IMR-90 (cell line): ENCODE results near the gene DOCK1. TPM values are rescaled to one million over a fixed set of nuclear protein-coding genes. Genes with fewer than 3 reads are reported as not detected.

ENCODE experiments used
- ATAC-seq: fragments of 200-7000 bp; cut with Tn5 transposase; 2 replicates; pipeline ENCODE4 v1.9.1; 2020; ENCODE audit warnings: low read depth, mild to moderate bottlenecking, moderate library complexity
- BruUV-seq: library from RNA; stranded (reverse); fragments of 400-500 nt; replicated peaks from 2 replicates; lab custom pipeline; 2021; lab: Mats Ljungman, UMichigan
- CTCF ChIA-PET: fragments of 300-600 bp; formaldehyde crosslinking; extraction: SDS; loops from one replicate; lab custom pipeline; 2021; ENCODE audit warnings: antibody characterized with exemption; lab: Yijun Ruan, JAX
- POLR2A ChIA-PET: fragments of 300-600 bp; sonication (Branson Sonifier 250); formaldehyde crosslinking; loops from one replicate; lab custom pipeline; 2022; ENCODE audit warnings: antibody characterized with exemption; ENCODE audit not compliant: unreplicated experiment; lab: Charles Lee
- DNase-seq: peaks from one replicate; pipeline ENCODE4 v3.0.0; 2013
- H2AFZ ChIP-seq: replicated peaks from 2 replicates; pipeline ENCODE3; 2013; ENCODE audit warnings: low read length, mild to moderate bottlenecking; ENCODE audit not compliant: poor library complexity
- H2AK5ac ChIP-seq: 2 replicates; pipeline ENCODE4 v1.6.1; 2013; ENCODE audit warnings: low read depth, low read length, inconsistent platforms
- H2AK9ac ChIP-seq: replicated peaks from 2 replicates; pipeline ENCODE3; 2013; ENCODE audit warnings: mild to moderate bottlenecking, low read depth, low read length, moderate library complexity; ENCODE audit not compliant: poor library complexity
- H2BK120ac ChIP-seq: 2 replicates; pipeline ENCODE4 v1.6.1; 2013; ENCODE audit warnings: low read depth, low read length, inconsistent platforms
- H2BK15ac ChIP-seq: 3 replicates; pipeline ENCODE4 v1.6.1; 2013; ENCODE audit warnings: low read depth, low read length, inconsistent platforms
- H2BK20ac ChIP-seq: 2 replicates; pipeline ENCODE4 v1.6.1; 2013; ENCODE audit warnings: low read depth, mild to moderate bottlenecking, inconsistent platforms, low read length, moderate library complexity
- H2BK5ac ChIP-seq: 2 replicates; pipeline ENCODE4 v1.6.1; 2013; ENCODE audit warnings: mild to moderate bottlenecking, low read depth, low read length, inconsistent platforms; ENCODE audit not compliant: poor library complexity, severe bottlenecking
- H3K14ac ChIP-seq: replicated peaks from 2 replicates; pipeline ENCODE4 v1.6.1; 2013; ENCODE audit warnings: low read depth, low read length, inconsistent platforms
- H3K18ac ChIP-seq: 2 replicates; pipeline ENCODE4 v1.6.1; 2013; ENCODE audit warnings: low read depth, low read length, control low read depth
- H3K23ac ChIP-seq: 2 replicates; pipeline ENCODE4 v1.6.1; 2013; ENCODE audit warnings: low read depth, low read length, inconsistent platforms
- H3K27ac ChIP-seq: 2 replicates; pipeline ENCODE4 v1.5.1; 2013; ENCODE audit warnings: mild to moderate bottlenecking, control low read depth, low read length; ENCODE audit not compliant: insufficient read depth
- H3K27me3 ChIP-seq: 2 replicates; pipeline ENCODE4 v1.6.1; 2013; ENCODE audit warnings: low read length; ENCODE audit not compliant: control insufficient read depth, insufficient read depth
- H3K36me3 ChIP-seq: 2 replicates; pipeline ENCODE4 v1.6.1; 2013; ENCODE audit warnings: low read length, mixed read lengths; ENCODE audit not compliant: control insufficient read depth, insufficient read depth
- H3K4ac ChIP-seq: 2 replicates; pipeline ENCODE4 v1.6.1; 2013; ENCODE audit warnings: low read depth, low read length, inconsistent platforms
- H3K4me1 ChIP-seq: 2 replicates; pipeline ENCODE4 v1.6.1; 2013; ENCODE audit warnings: low read length, mixed read lengths; ENCODE audit not compliant: control insufficient read depth, insufficient read depth
- H3K4me2 ChIP-seq: 2 replicates; pipeline ENCODE4 v1.6.1; 2013; ENCODE audit warnings: low read depth, mild to moderate bottlenecking, control low read depth, low read length, moderate library complexity
- H3K4me3 ChIP-seq: 2 replicates; pipeline ENCODE4 v1.5.1; 2013; ENCODE audit warnings: low read depth, mild to moderate bottlenecking, control low read depth, low read length, moderate library complexity; ENCODE audit not compliant: insufficient read depth
- H3K56ac ChIP-seq: 2 replicates; pipeline ENCODE4 v1.6.1; 2013; ENCODE audit warnings: low read length, inconsistent platforms; ENCODE audit not compliant: insufficient read depth; ENCODE audit errors: extremely low read depth
- H3K79me1 ChIP-seq, 2 experiments: 2 replicates each; pipeline ENCODE4 v1.6.1; 2013; ENCODE audit warnings: low read length in 2 of 2, inconsistent platforms in 1 of 2, low read depth in 1 of 2
- H3K9ac ChIP-seq: 2 replicates; pipeline ENCODE4 v1.6.1; 2013; ENCODE audit warnings: low read depth, low read length, control low read depth
- H3K9me1 ChIP-seq: 2 replicates; pipeline ENCODE4 v1.6.1; 2013; ENCODE audit warnings: low read length, inconsistent platforms; ENCODE audit not compliant: insufficient read depth
- H3K9me3 ChIP-seq: 2 replicates; pipeline ENCODE4 v1.6.1; 2013; ENCODE audit warnings: low read length; ENCODE audit not compliant: control insufficient read depth, insufficient read depth
- H4K20me1 ChIP-seq: 2 replicates; pipeline ENCODE4 v1.6.1; 2013; ENCODE audit warnings: low read length, inconsistent platforms; ENCODE audit not compliant: insufficient read depth
- H4K5ac ChIP-seq: 2 replicates; pipeline ENCODE4 v1.6.1; 2013; ENCODE audit warnings: mild to moderate bottlenecking, low read depth, low read length, control low read depth
- H4K8ac ChIP-seq, 2 experiments: 2 replicates each; pipeline ENCODE4 v1.6.1; 2013; ENCODE audit warnings: low read depth in 2 of 2, low read length in 2 of 2, control low read depth in 1 of 2, inconsistent platforms in 1 of 2
- H4K91ac ChIP-seq: 2 replicates; pipeline ENCODE4 v1.6.1; 2013; ENCODE audit warnings: low read depth, low read length, inconsistent platforms; ENCODE audit not compliant: insufficient read depth
- BHLHE40 ChIP-seq: fragments of 150-350 bp; IDR thresholded peaks from 2 replicates; pipeline ENCODE4 v1.6.1; 2016; ENCODE audit warnings: mild to moderate bottlenecking, low read depth, low read length
- CEBPB ChIP-seq: IDR thresholded peaks from 2 replicates; pipeline ENCODE4 v1.6.1; 2012; ENCODE audit warnings: low read depth, low read length, improper control_type of control experiment
- MAFK ChIP-seq: IDR thresholded peaks from 2 replicates; pipeline ENCODE4 v1.6.1; 2012; ENCODE audit warnings: low read depth, low read length, improper control_type of control experiment
- MAZ ChIP-seq: IDR thresholded peaks from 2 replicates; pipeline ENCODE4 v1.6.1; 2012; ENCODE audit warnings: low read depth, mild to moderate bottlenecking, low read length, improper control_type of control experiment, moderate library complexity, borderline replicate concordance
- NFE2L2 ChIP-seq: fragments of 150-350 bp; IDR thresholded peaks from 2 replicates; pipeline ENCODE4 v1.6.1; 2016; ENCODE audit warnings: low read depth, mild to moderate bottlenecking, low read length
- POLR2A ChIP-seq: IDR thresholded peaks from 2 replicates; pipeline ENCODE4 v1.6.1; 2012; ENCODE audit warnings: mild to moderate bottlenecking, low read depth, low read length
- RAD21 ChIP-seq: IDR thresholded peaks from 2 replicates; pipeline ENCODE4 v1.6.1; 2012; ENCODE audit warnings: low read length, improper control_type of control experiment
- RCOR1 ChIP-seq: IDR thresholded peaks from 2 replicates; pipeline ENCODE4 v1.6.1; 2012; ENCODE audit warnings: mild to moderate bottlenecking, low read length, improper control_type of control experiment; ENCODE audit not compliant: insufficient replicate concordance
- RFX5 ChIP-seq: IDR thresholded peaks from 2 replicates; pipeline ENCODE4 v1.8.0; 2012; ENCODE audit warnings: low read depth, mild to moderate bottlenecking, low read length, moderate library complexity
- SMC3 ChIP-seq: fragments of 150-350 bp; IDR thresholded peaks from 2 replicates; pipeline ENCODE4 v1.6.1; 2016; ENCODE audit warnings: low read depth, mild to moderate bottlenecking, antibody characterized with exemption, low read length, moderate library complexity
- WGBS, 2 experiments: methylation state at CpG; one replicate each; pipeline versions ENCODE4 v1.1.5 to v1.1.7; 2013; ENCODE audit warnings: missing lambda C conversion rate in 2 of 2; ENCODE audit not compliant: insufficient read length in 1 of 2; ENCODE audit errors: extremely low coverage in 2 of 2; 5-methylcytosine and 5-hydroxymethylcytosine counted together
- dilution Hi-C: fragments of 300-500 bp; cut with HindIII; formaldehyde crosslinking; loops from one replicate; pipeline ENCODE4 v1.14.3; 2018; ENCODE audit warnings: low sequenced_read_pairs; ENCODE audit not compliant: unreplicated experiment
- in situ Hi-C: fragments of 300-500 bp; cut with MboI; formaldehyde crosslinking; loops from 3 replicates; pipeline ENCODE4 v1.14.3; 2019; ENCODE audit warnings: low sequenced_read_pairs, inconsistent platforms, mixed read lengths
- intact Hi-C: fragments of 100-400 bp; cut with micrococcal nuclease; formaldehyde crosslinking; loops from 2 replicates; pipeline ENCODE4 v1.10.0; 2022
- polyA plus RNA-seq, 3 experiments: library from polyadenylated mRNA; depleted of rRNA; stranded (reverse); fragments of >200 nt; gene quantifications; 2 replicates each; pipeline ENCODE4 v1.2.3, GENCODE V29; 2012; ENCODE audit warnings: low replicate concordance in 1 of 3
- total RNA-seq: library from RNA; depleted of rRNA; stranded (reverse); fragments of >200 nt; gene quantifications from 2 replicates; pipeline ENCODE4 v1.2.3, GENCODE V29; 2012
- TF ChIP-seq, protein P1 (sequence below): fragments of 150-350 bp; IDR thresholded peaks from 2 replicates; pipeline ENCODE4 v1.6.1; 2017; ENCODE audit warnings: mild to moderate bottlenecking, antibody characterized with exemption, low read length, low read depth
- TF ChIP-seq, protein P2 (sequence below): fragments of 150-350 bp; IDR thresholded peaks from 2 replicates; pipeline ENCODE4 v1.6.1; 2016; ENCODE audit warnings: low read depth, mild to moderate bottlenecking, low read length, moderate library complexity, borderline replicate concordance
- TF ChIP-seq, protein P3 (sequence below): conservative IDR thresholded peaks from 2 replicates; pipeline ENCODE4 v1.5.1; 2012; ENCODE audit warnings: mild to moderate bottlenecking, low read depth, low read length, improper control_type of control experiment

Gene DOCK1
- total and polyA plus RNA-seq, 2 of the 4 experiments (the other 2 are of a cell fraction) = 28.2 to 71.0 TPM

DNA sequence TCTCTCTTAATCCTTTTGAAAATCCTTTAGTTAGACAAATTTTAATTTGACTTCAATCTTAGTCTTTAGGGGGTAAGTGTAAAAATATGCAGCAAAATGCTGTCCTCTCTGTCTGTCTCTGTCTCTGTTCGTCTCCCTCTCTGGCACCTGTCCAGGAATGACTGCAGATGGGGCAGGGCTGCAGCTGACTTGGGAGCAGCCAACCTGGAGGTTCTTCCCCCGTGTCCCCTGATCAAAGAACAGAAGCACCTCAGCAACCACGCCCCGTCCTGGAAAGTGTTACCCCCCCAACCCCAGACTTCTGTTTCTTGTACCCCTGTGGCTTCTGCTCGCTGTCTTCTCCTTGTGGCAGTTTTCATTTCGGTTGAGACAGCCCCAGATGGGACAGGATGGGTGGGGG, 502.3 kb downstream of the DOCK1 start:
- in situ Hi-C loops (no loop called here), dilution Hi-C loops (no loop called here), intact Hi-C loops (loop anchor here (10.0 kb wide), 1 partner anchor 503 kb away; the partner anchor contains the start of gene DOCK1)
- peaks cover 15% of the 10 kb centered on the region for H3K4me1 ChIP-seq
- 0 out of 2 replicates have a peak, but pooled peaks cover 5% of the 10 kb centered on the region for H4K20me1 ChIP-seq
- no peak overlapping the region for H2BK20ac ChIP-seq
- ChIA-PET CTCF (no interaction called here), POLR2A (no interaction called here)
- no peak overlapping the region for H2BK15ac ChIP-seq
- no peak overlapping the region for H2BK120ac ChIP-seq
- no peak overlapping the region for H4K5ac ChIP-seq
- H3K23ac ChIP-seq = no peak overlapping the region
- no peak for TF ChIP-seq NFE2L2
- TF ChIP-seq, protein P1, sequence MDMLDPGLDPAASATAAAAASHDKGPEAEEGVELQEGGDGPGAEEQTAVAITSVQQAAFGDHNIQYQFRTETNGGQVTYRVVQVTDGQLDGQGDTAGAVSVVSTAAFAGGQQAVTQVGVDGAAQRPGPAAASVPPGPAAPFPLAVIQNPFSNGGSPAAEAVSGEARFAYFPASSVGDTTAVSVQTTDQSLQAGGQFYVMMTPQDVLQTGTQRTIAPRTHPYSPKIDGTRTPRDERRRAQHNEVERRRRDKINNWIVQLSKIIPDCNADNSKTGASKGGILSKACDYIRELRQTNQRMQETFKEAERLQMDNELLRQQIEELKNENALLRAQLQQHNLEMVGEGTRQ = no peak
- no peak for TF ChIP-seq RFX5
- no peak for TF ChIP-seq MAFK
- no peak for TF ChIP-seq CEBPB
- TF ChIP-seq, protein P2, sequence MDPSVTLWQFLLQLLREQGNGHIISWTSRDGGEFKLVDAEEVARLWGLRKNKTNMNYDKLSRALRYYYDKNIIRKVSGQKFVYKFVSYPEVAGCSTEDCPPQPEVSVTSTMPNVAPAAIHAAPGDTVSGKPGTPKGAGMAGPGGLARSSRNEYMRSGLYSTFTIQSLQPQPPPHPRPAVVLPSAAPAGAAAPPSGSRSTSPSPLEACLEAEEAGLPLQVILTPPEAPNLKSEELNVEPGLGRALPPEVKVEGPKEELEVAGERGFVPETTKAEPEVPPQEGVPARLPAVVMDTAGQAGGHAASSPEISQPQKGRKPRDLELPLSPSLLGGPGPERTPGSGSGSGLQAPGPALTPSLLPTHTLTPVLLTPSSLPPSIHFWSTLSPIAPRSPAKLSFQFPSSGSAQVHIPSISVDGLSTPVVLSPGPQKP = no peak
- TF ChIP-seq, protein P3, sequence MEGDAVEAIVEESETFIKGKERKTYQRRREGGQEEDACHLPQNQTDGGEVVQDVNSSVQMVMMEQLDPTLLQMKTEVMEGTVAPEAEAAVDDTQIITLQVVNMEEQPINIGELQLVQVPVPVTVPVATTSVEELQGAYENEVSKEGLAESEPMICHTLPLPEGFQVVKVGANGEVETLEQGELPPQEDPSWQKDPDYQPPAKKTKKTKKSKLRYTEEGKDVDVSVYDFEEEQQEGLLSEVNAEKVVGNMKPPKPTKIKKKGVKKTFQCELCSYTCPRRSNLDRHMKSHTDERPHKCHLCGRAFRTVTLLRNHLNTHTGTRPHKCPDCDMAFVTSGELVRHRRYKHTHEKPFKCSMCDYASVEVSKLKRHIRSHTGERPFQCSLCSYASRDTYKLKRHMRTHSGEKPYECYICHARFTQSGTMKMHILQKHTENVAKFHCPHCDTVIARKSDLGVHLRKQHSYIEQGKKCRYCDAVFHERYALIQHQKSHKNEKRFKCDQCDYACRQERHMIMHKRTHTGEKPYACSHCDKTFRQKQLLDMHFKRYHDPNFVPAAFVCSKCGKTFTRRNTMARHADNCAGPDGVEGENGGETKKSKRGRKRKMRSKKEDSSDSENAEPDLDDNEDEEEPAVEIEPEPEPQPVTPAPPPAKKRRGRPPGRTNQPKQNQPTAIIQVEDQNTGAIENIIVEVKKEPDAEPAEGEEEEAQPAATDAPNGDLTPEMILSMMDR = no peak
- no peak for TF ChIP-seq MAZ
- TF ChIP-seq RAD21 = no peak
- TF ChIP-seq POLR2A = no peak
- no peak for TF ChIP-seq RCOR1
- no peak for TF ChIP-seq BHLHE40
- TF ChIP-seq SMC3 = no peak
- H4K91ac ChIP-seq = no peak overlapping the region; the same call in 1 of the 2 replicates
- no peaks in the 10 kb centered on the region for H3K9me3 ChIP-seq
- no peak overlapping the region for H3K18ac ChIP-seq
- BruUV-seq = no TSS peak
- WGBS, 2 experiments = no CpG with 5 or more reads among the region's 6 CpGs
- H3K79me1 ChIP-seq = peaks cover 0 to 4% of the 10 kb centered on the region in 2 experiments; a peak in 1 of 4 replicates
- H3K4me2 ChIP-seq = no peak overlapping the region
- no peak overlapping the region for H2AFZ ChIP-seq
- DNase-seq (no peak), ATAC-seq (no peak)
- H3K27ac ChIP-seq = no peak overlapping the region
- H3K27me3 ChIP-seq = no peaks in the 10 kb centered on the region
- H2BK5ac ChIP-seq = no peak overlapping the region
- H4K8ac ChIP-seq = no peak overlapping the region
- peaks cover 21% of the 10 kb centered on the region for H3K9me1 ChIP-seq
- no peak overlapping the region for H3K9ac ChIP-seq
- no peak overlapping the region for H3K4me3 ChIP-seq
- H3K4ac ChIP-seq = no peak overlapping the region
- H3K56ac ChIP-seq = no peak overlapping the region
- no peak overlapping the region for H2AK5ac ChIP-seq
- peaks cover 18% of the 10 kb centered on the region; the same call in 1 of the 2 replicates for H3K36me3 ChIP-seq
- H3K14ac ChIP-seq = no peak overlapping the region
- H2AK9ac ChIP-seq = no peak overlapping the region
